Measurements from ENCODE around the gene RNF6. TPM values are rescaled to one million over a fixed set of nuclear protein-coding genes. Genes with fewer than 3 reads are reported as not detected.

Gene RNF6
- total and polyA plus RNA-seq, 2 donors (not counting 1 experiment from before 2014, with no cell fraction given), result 39.4 to 71.2 TPM

- no peak for DNase-seq (ENCODE audit: low read depth in 2 of 2)
- Histone ChIP-seq H4K20me1 (ENCODE audit: control insufficient read depth, extremely low read depth, insufficient read depth, low read length) (no peaks in the 10 kb centered on the region), H3K79me2 (ENCODE audit: control insufficient read depth, insufficient read depth, low read length) (peaks cover under 1% of the 10 kb centered on the region), H3K4me3 (replicated peaks in 1 of 4; ENCODE audit: control extremely low read depth in 1 of 4, insufficient read depth in 1 of 4, low read depth in 3 of 4, low read length in 4 of 4) (no peak overlapping the region), H2AFZ (ENCODE audit: low read length) (no peak overlapping the region), H3K36me3 (ENCODE audit: control insufficient read depth, insufficient read depth, low read length) (no peaks in the 10 kb centered on the region), H3K9me3 (ENCODE audit: control insufficient read depth, insufficient read depth, low read depth, low read length) (no peaks in the 10 kb centered on the region), H3K27me3 (ENCODE audit: control insufficient read depth, insufficient read depth, low read length) (peaks cover 11% of the 10 kb centered on the region), H3K4me1 (ENCODE audit: control insufficient read depth, extremely low read depth, insufficient read depth, low read length) (no peaks in the 10 kb centered on the region), H3K27ac (ENCODE audit: insufficient read depth, low read length) (no peak overlapping the region), H3K9ac (ENCODE audit: insufficient read depth, low read length) (no peak overlapping the region), H3K4me2 (ENCODE audit: extremely low read depth, insufficient read depth, low read length) (no peak overlapping the region)
- TF ChIP-seq CTCF (conservative IDR thresholded peaks at IDR 0.05 in 1 of 2, IDR thresholded peaks at IDR 0.05 in 1 of 2; ENCODE audit: low read depth in 1 of 2, low read length in 2 of 2) (no peak), EZH2 (IDR thresholded peaks at IDR 0.05; ENCODE audit: low read length, missing control alignments) (no peak)
Observed at GRCh38 chr13:26249551-26249950, 27.4 kb upstream of the RNF6 start.

- Histone ChIP-seq H3K79me2 (ENCODE audit: control insufficient read depth, insufficient read depth, low read length) (no peaks in the 10 kb centered on the region), H3K36me3 (ENCODE audit: control insufficient read depth, insufficient read depth, low read length) (no peaks in the 10 kb centered on the region), H3K27ac (ENCODE audit: insufficient read depth, low read length) (no peak overlapping the region), H3K4me2 (ENCODE audit: extremely low read depth, insufficient read depth, low read length) (no peak overlapping the region), H3K4me1 (ENCODE audit: control insufficient read depth, extremely low read depth, insufficient read depth, low read length) (no peaks in the 10 kb centered on the region), H3K9ac (ENCODE audit: insufficient read depth, low read length) (no peak overlapping the region), H3K4me3 (replicated peaks in 1 of 4; ENCODE audit: control extremely low read depth in 1 of 4, insufficient read depth in 1 of 4, low read depth in 3 of 4, low read length in 4 of 4) (no peak overlapping the region), H4K20me1 (ENCODE audit: control insufficient read depth, extremely low read depth, insufficient read depth, low read length) (no peaks in the 10 kb centered on the region), H3K9me3 (ENCODE audit: control insufficient read depth, insufficient read depth, low read depth, low read length) (no peaks in the 10 kb centered on the region), H3K27me3 (ENCODE audit: control insufficient read depth, insufficient read depth, low read length) (peaks cover 11% of the 10 kb centered on the region), H2AFZ (ENCODE audit: low read length) (no peak overlapping the region)
- no peak for TF ChIP-seq EZH2 (IDR thresholded peaks at IDR 0.05; ENCODE audit: low read length, missing control alignments)
- no peak for TF ChIP-seq CTCF (conservative IDR thresholded peaks at IDR 0.05 in 1 of 2, IDR thresholded peaks at IDR 0.05 in 1 of 2; ENCODE audit: low read depth in 1 of 2, low read length in 2 of 2)
- no peak for DNase-seq (ENCODE audit: low read depth in 2 of 2)
Observed at GRCh38 chr13:26247608-26248007, 25.5 kb upstream of the RNF6 start.

- Histone ChIP-seq H3K4me1 (ENCODE audit: control insufficient read depth, extremely low read depth, insufficient read depth, low read length) (no peaks in the 10 kb centered on the region), H4K20me1 (ENCODE audit: control insufficient read depth, extremely low read depth, insufficient read depth, low read length) (no peaks in the 10 kb centered on the region), H3K79me2 (ENCODE audit: control insufficient read depth, insufficient read depth, low read length) (no peaks in the 10 kb centered on the region), H3K36me3 (ENCODE audit: control insufficient read depth, insufficient read depth, low read length) (no peaks in the 10 kb centered on the region), H3K4me2 (ENCODE audit: extremely low read depth, insufficient read depth, low read length) (no peak overlapping the region), H3K27ac (ENCODE audit: insufficient read depth, low read length) (no peak overlapping the region), H3K9ac (ENCODE audit: insufficient read depth, low read length) (no peak overlapping the region), H3K27me3 (ENCODE audit: control insufficient read depth, insufficient read depth, low read length) (peaks cover 11% of the 10 kb centered on the region), H2AFZ (ENCODE audit: low read length) (no peak overlapping the region), H3K4me3 (replicated peaks in 1 of 4; ENCODE audit: control extremely low read depth in 1 of 4, insufficient read depth in 1 of 4, low read depth in 3 of 4, low read length in 4 of 4) (no peak overlapping the region), H3K9me3 (ENCODE audit: control insufficient read depth, insufficient read depth, low read depth, low read length) (no peaks in the 10 kb centered on the region)
- no peak for DNase-seq (ENCODE audit: low read depth in 2 of 2)
- TF ChIP-seq CTCF (conservative IDR thresholded peaks at IDR 0.05 in 1 of 2, IDR thresholded peaks at IDR 0.05 in 1 of 2; ENCODE audit: low read depth in 1 of 2, low read length in 2 of 2) (no peak), EZH2 (IDR thresholded peaks at IDR 0.05; ENCODE audit: low read length, missing control alignments) (no peak)
Observed at GRCh38 chr13:26247011-26247410, 24.9 kb upstream of the RNF6 start.

Measured in fibroblast of lung (primary cell).